PC-3 (cell line): ENCODE results near the gene DSCAM.

ENCODE experiments used
- CTCF ChIP-seq: fragments of 300-600 bp; sonication (generic); conservative IDR thresholded peaks from 2 replicates; pipeline ENCODE4 v1.5.1; 2017; ENCODE audit warnings: antibody characterized with exemption, low read depth, mild to moderate bottlenecking, low read length
- EZH2 ChIP-seq: fragments of 300-600 bp; sonication (generic); IDR thresholded peaks from one replicate; pipeline ENCODE4 v1.6.1; 2017; ENCODE audit warnings: antibody characterized with exemption, mild to moderate bottlenecking, low read length; ENCODE audit not compliant: unreplicated experiment

DNA sequence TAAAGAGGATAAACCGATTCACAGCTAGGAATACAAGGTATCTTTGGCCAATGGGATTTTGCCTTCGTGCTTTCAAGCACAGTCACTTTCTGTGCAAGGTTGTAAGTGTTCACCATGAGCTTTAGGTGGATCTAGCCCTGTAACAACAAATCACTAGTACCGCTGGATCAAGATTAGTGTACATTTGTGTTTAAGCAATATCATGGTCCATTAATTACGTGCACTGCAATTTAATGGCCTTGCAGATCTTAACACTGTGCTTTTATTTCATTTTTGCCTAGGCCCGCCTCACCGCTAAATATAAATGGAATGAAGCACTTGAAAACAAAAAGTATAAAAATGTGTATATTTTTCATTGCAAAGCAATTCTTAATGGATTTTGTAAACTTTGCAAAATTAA is 461.1 kb downstream of the DSCAM start:
- TF ChIP-seq CTCF (no peak), EZH2 (no peak)
